HL-60 (cell line): ENCODE measurements around the gene CHI3L1.
A peak's percentile ranks its signal among the peaks of the same experiment; 100 is the strongest.

Experiments used
- DNase-seq, 2 experiments: peaks; one replicate each; pipeline ENCODE4 v3.0.0-alpha.2; 2010 to 2020; ENCODE audit warnings: low read depth in 1 of 2, low spot score in 1 of 2
- H3K27ac ChIP-seq: fragments of 250-450 bp; sonication (Bioruptor Pico); replicated peaks from 2 replicates; pipeline ENCODE4 v1.5.1; 2020; ENCODE audit warnings: mild to moderate bottlenecking, moderate library complexity
- H3K27me3 ChIP-seq: fragments of 250-450 bp; sonication (Bioruptor Pico); 2 replicates; pipeline ENCODE4 v1.5.1; 2021; ENCODE audit warnings: mild to moderate bottlenecking, moderate library complexity; ENCODE audit not compliant: insufficient read depth, poor library complexity, severe bottlenecking
- H3K4me3 ChIP-seq: replicated peaks from 2 replicates; pipeline ENCODE4 v1.5.1; 2011; ENCODE audit warnings: mild to moderate bottlenecking, control low read depth, low read length; ENCODE audit not compliant: insufficient read depth
- GABPA ChIP-seq: IDR thresholded peaks from 2 replicates; pipeline ENCODE4 v1.6.1; 2012; ENCODE audit warnings: low read depth
- POLR2AphosphoS5 ChIP-seq: IDR thresholded peaks from 2 replicates; pipeline ENCODE4 v1.6.1; 2012; ENCODE audit warnings: low read depth
- SPI1 ChIP-seq: IDR thresholded peaks from 2 replicates; pipeline ENCODE4 v1.6.1; 2012; ENCODE audit warnings: low read depth, mild to moderate bottlenecking, borderline replicate concordance
- TF ChIP-seq, protein P1 (sequence below): IDR thresholded peaks from one replicate; pipeline ENCODE4 v1.5.1; 2011; ENCODE audit warnings: low read length, control low read depth, inconsistent platforms; ENCODE audit not compliant: insufficient read depth
- TF ChIP-seq, protein P2 (sequence below): IDR thresholded peaks from 2 replicates; pipeline ENCODE4 v1.6.1; 2012; ENCODE audit warnings: low read depth; ENCODE audit not compliant: insufficient replicate concordance

Gene CHI3L1

GRCh38 chr1:203180611-203181330, 5.7 kb downstream of the CHI3L1 start:
- Histone ChIP-seq H3K27ac (no peak overlapping the region), H3K27me3 (no peaks in the 10 kb centered on the region)
- no peak for DNase-seq

GRCh38 chr1:203179667-203180005, 6.9 kb downstream of the CHI3L1 start:
- DNase-seq: no peak
- H3K27ac ChIP-seq: no peak overlapping the region
- TF ChIP-seq POLR2AphosphoS5 (no peak), GABPA (no peak), SPI1 (no peak)
- TF ChIP-seq, protein P1, sequence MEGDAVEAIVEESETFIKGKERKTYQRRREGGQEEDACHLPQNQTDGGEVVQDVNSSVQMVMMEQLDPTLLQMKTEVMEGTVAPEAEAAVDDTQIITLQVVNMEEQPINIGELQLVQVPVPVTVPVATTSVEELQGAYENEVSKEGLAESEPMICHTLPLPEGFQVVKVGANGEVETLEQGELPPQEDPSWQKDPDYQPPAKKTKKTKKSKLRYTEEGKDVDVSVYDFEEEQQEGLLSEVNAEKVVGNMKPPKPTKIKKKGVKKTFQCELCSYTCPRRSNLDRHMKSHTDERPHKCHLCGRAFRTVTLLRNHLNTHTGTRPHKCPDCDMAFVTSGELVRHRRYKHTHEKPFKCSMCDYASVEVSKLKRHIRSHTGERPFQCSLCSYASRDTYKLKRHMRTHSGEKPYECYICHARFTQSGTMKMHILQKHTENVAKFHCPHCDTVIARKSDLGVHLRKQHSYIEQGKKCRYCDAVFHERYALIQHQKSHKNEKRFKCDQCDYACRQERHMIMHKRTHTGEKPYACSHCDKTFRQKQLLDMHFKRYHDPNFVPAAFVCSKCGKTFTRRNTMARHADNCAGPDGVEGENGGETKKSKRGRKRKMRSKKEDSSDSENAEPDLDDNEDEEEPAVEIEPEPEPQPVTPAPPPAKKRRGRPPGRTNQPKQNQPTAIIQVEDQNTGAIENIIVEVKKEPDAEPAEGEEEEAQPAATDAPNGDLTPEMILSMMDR: no peak
- TF ChIP-seq, protein P2, sequence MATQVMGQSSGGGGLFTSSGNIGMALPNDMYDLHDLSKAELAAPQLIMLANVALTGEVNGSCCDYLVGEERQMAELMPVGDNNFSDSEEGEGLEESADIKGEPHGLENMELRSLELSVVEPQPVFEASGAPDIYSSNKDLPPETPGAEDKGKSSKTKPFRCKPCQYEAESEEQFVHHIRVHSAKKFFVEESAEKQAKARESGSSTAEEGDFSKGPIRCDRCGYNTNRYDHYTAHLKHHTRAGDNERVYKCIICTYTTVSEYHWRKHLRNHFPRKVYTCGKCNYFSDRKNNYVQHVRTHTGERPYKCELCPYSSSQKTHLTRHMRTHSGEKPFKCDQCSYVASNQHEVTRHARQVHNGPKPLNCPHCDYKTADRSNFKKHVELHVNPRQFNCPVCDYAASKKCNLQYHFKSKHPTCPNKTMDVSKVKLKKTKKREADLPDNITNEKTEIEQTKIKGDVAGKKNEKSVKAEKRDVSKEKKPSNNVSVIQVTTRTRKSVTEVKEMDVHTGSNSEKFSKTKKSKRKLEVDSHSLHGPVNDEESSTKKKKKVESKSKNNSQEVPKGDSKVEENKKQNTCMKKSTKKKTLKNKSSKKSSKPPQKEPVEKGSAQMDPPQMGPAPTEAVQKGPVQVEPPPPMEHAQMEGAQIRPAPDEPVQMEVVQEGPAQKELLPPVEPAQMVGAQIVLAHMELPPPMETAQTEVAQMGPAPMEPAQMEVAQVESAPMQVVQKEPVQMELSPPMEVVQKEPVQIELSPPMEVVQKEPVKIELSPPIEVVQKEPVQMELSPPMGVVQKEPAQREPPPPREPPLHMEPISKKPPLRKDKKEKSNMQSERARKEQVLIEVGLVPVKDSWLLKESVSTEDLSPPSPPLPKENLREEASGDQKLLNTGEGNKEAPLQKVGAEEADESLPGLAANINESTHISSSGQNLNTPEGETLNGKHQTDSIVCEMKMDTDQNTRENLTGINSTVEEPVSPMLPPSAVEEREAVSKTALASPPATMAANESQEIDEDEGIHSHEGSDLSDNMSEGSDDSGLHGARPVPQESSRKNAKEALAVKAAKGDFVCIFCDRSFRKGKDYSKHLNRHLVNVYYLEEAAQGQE: no peak
- no peak overlapping the region for H3K4me3 ChIP-seq
- no peaks in the 10 kb centered on the region for H3K27me3 ChIP-seq

More at GRCh38 chr1:203180611-203181330, 5.7 kb downstream of the CHI3L1 start:
- H3K4me3 ChIP-seq: no peak overlapping the region
- TF ChIP-seq, protein P1: no peak
- TF ChIP-seq, protein P2: no peak
- TF ChIP-seq POLR2AphosphoS5 (no peak), SPI1 (no peak), GABPA (no peak)

- H3K4me3 ChIP-seq: no peak overlapping the region
- H3K27me3 ChIP-seq: no peaks in the 10 kb centered on the region
- no peak for DNase-seq
- TF ChIP-seq SPI1 (peak; percentile 23; the same call in 1 of the 2 replicates), GABPA (no peak), POLR2AphosphoS5 (0 out of 2 replicates have a peak, but pooled peaks have one; percentile 12)
- TF ChIP-seq, protein P2: no peak
- TF ChIP-seq, protein P1: no peak
- no peak overlapping the region for H3K27ac ChIP-seq
Measured at GRCh38 chr1:203178821-203179666, 7.5 kb downstream of the CHI3L1 start.
